ENCODE data around the gene LARP1B. TPM values are rescaled to one million over a fixed set of nuclear protein-coding genes. Genes with fewer than 3 reads are reported as not detected.
"Not testable (repeated sequence)": the region's sequence is repeated elsewhere in the genome, so short reads cannot be mapped to it uniquely, and the experiment has no call there.

Gene LARP1B
- total RNA-seq, 2 experiments from 2014 or later, result 12.8 to 13.2 TPM

DNA sequence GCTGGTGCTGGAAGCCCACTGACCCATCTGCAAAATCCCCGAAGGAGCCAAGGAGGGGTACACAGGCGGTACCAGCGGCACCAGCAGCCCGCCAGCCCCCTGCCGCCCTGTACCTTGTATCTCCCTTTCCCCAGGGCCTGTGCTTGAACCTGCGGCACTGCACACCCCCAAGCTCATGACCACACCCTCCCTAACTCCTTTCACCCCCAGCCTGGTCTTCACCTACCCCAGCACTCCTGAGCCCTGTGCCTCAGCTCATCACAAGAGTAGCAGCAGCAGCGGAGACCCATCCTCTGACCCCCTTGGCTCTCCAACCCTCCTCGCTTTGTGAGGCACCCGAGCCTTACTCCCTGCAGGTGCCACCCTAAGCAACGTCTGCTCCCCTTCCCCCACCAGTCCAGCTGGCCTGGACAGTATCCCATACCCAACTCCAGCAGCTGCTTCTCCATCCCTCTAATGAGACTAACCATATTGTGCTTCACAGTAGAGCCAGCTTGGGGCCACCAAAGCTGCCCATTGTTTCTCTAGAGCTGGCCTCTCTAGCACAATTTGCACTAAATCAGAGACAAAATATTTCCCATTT is 94.9 kb downstream of the LARP1B start:
- no peaks in the 10 kb centered on the region for H3K4me1 Mint-ChIP-seq
- H3K4me3 Mint-ChIP-seq, result no peak overlapping the region
- peaks cover 4% of the 10 kb centered on the region for H3K36me3 Mint-ChIP-seq
- H3K9me3 Mint-ChIP-seq, result no peaks in the 10 kb centered on the region
- POLR2A ChIA-PET, result no interaction called here
- DNase-seq (no peak), ATAC-seq (ENCODE audit: low read depth) (no peak)
- H3K27ac Mint-ChIP-seq, result no peak overlapping the region
- H3K27me3 Mint-ChIP-seq, result no peaks in the 10 kb centered on the region

DNA sequence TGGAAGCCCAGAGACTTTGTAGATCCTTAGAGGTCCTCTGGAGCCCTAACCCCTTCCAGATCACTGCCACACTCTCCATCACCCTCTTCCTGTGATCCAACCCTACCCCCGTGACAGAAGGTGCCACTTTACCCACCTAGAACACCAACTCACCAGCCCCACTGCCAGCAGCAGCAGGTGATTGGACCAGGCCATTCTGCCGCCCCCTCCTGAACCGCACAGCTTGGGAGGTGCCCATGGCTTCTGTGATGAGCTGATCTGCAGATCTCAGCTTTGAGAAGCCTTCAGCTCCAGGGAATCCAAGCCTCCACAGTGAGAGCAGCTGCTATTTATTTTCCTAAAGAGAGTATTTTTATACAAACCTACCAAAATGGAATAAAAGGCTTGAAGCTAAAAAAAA is 95.4 kb downstream of the LARP1B start:
- H3K4me1 Mint-ChIP-seq; DNase-seq; H3K27me3 Mint-ChIP-seq; H3K9me3 Mint-ChIP-seq; ATAC-seq (ENCODE audit: low read depth); H3K36me3 Mint-ChIP-seq; H3K27ac Mint-ChIP-seq; POLR2A ChIA-PET; H3K4me3 Mint-ChIP-seq: not testable (repeated sequence)

DNA sequence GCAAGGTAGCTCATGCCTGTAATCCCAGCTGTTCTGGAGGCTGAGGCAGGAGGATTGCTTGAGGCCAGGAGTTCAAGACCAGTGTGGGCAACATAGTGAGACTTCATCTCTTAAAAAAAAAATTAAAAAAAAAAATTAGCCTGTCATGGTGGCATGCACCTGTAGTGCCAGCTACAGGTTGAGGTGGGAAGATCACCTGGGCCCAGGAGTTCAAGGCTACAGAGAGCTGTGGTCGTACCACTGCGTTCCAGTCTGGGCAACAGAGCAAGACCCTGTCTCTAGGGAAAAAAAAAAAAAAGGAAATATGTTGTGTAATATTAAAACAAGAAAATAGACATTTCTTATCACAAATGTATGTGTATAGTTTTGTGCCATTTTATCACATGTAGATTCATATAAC is 97.8 kb downstream of the LARP1B start:
- no peak for ATAC-seq (ENCODE audit: low read depth)
- Mint-ChIP-seq H3K27me3 (no peaks in the 10 kb centered on the region), H3K27ac (no peak overlapping the region), H3K9me3 (no peaks in the 10 kb centered on the region), H3K36me3 (peaks cover 4% of the 10 kb centered on the region), H3K4me1 (no peaks in the 10 kb centered on the region), H3K4me3 (no peak overlapping the region)
- POLR2A ChIA-PET, result interaction anchor here (0.5 kb wide), 1 partner anchor 655 kb away, joined by 3 read pairs; no protein-coding TSS in a partner anchor
- no peak for DNase-seq

DNA sequence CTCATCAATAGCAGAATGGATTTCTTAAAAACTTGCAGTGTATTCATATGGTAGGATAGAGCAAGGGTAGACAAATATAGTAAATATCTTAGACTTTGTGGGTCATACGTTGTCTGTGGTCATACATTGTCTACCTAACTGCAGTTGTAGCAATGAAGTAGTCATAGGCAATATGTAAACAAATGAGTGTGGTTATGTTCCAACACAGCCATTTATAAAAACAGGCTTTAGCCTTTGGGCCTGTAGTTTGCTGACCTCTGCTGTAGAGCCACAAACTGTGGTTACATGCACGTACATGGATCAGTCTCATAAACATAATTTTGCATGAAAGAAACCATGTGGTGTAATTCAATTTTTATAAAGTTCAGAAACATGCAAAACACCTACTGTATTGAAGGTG is 98.9 kb downstream of the LARP1B start:
- H3K27ac Mint-ChIP-seq, result no peak overlapping the region
- H3K4me1 Mint-ChIP-seq, result no peaks in the 10 kb centered on the region
- ATAC-seq (ENCODE audit: low read depth) (no peak), DNase-seq (no peak)
- peaks cover 4% of the 10 kb centered on the region for H3K36me3 Mint-ChIP-seq
- no peak overlapping the region for H3K4me3 Mint-ChIP-seq
- H3K9me3 Mint-ChIP-seq, result no peaks in the 10 kb centered on the region
- POLR2A ChIA-PET, result no interaction called here
- H3K27me3 Mint-ChIP-seq, result no peaks in the 10 kb centered on the region

DNA sequence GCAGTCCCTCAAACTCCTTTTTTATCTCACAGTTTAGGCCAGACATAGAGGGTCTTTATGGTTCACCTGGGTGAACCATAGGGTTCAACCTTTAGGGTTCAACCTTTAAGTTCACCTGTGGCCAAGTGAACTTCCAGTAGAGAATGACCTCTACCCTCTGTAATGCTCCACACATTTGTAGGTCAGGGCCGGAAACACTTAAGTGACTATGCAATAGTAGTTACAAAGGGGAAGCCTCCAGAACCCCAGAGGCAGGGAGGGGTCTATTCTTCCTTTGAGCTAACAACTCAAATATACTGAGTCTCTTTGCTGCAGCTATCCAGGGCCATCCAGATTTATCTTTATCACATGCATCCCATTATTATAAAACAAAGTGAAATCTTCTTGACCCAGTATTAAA is 100.0 kb downstream of the LARP1B start:
- POLR2A ChIA-PET, result no interaction called here
- no peaks in the 10 kb centered on the region for H3K4me1 Mint-ChIP-seq
- no peak for DNase-seq
- H3K27me3 Mint-ChIP-seq, result no peaks in the 10 kb centered on the region
- H3K4me3 Mint-ChIP-seq, result no peak overlapping the region
- H3K36me3 Mint-ChIP-seq, result peaks cover 2% of the 10 kb centered on the region
- no peaks in the 10 kb centered on the region for H3K9me3 Mint-ChIP-seq
- no peak for ATAC-seq (ENCODE audit: low read depth)
- no peak overlapping the region for H3K27ac Mint-ChIP-seq

DNA sequence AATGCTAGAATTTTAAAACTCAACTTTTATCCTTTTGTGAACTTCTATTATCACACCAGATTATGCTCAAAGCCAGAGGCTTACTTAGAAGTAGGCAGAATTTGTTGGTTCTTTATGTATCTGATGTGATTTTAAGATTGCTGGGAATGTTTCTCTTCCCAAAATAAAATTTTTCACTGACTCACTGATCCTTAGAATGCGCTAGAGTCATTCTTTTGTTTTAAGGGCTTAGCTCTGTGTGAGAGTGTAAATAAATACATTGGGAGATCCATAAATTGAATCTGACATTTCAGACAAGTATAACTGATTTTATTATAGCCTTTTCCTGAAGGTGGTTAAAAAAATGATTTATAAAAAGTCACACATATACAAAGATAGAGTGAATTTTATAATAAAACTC is 101.3 kb downstream of the LARP1B start:
- DNase-seq (no peak), ATAC-seq (ENCODE audit: low read depth) (no peak)
- Mint-ChIP-seq H3K9me3 (no peaks in the 10 kb centered on the region), H3K4me1 (no peaks in the 10 kb centered on the region), H3K36me3 (no peaks in the 10 kb centered on the region), H3K4me3 (no peak overlapping the region), H3K27ac (no peak overlapping the region), H3K27me3 (no peaks in the 10 kb centered on the region)
- POLR2A ChIA-PET, result no interaction called here

DNA sequence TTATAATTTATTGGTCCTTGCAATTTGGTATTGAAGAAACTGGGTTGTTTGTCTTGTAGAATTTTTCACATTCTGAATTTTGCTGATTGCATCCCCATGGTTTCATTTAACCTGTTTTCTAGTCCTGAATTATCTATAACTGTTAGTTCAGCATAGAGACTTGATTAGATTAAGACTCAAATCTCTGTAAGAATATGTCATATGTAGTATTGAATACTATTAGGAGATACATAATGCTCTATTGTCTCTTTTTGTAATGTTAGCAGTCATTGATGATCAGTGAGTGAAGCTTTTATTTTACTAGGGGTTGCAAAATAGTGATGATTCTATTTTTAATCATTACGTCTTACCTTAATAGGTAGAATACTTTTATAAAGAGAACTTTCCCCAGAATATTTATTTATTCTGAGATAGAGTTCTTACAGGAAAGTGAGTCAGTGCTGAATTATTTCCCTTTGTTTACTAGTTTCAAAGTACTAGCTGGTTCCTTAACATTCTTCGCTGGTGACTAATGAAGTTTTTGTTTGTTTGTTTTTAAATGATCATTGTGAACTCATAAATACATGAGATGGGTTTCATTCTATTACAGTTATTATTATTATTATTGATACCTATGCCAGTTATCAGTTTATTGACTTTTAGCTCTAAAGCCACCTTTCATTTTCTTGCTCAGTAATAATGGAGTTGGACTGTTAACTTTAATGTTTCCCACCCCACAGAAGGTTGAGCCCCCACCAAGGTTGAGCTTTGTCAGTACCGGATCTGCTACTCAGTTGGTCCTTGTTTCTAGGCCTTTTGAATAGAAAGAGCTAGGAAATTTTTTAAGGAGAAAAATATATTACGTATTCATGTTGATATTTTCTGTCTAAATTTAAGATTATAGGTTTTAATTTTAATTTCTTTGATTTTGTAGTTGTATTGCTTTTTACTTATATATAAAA is 102.3 kb downstream of the LARP1B start:
- Mint-ChIP-seq H3K9me3 (peaks cover 1% of the 10 kb centered on the region), H3K27ac (no peak overlapping the region), H3K4me1 (no peaks in the 10 kb centered on the region), H3K27me3 (no peaks in the 10 kb centered on the region), H3K4me3 (no peak overlapping the region), H3K36me3 (no peaks in the 10 kb centered on the region)
- POLR2A ChIA-PET, result no interaction called here
- DNase-seq (no peak), ATAC-seq (ENCODE audit: low read depth) (no peak)

DNA sequence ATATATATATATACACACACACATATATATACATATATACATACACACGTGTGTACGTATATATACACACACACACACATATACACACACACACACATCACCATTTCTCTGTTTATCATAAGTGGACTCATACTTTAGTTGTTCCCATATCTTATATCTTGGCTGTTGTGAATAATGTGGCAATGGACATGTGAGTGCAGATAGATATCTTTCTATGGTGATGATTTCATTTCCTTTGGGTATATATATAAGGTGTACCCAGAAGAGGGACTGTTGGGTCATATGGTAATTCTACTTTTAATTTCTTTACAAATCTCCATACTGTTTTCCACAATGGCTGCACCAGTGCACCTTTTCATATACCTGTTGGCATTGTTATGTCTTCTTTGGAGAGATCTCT is 105.9 kb downstream of the LARP1B start:
- H3K27me3 Mint-ChIP-seq, result no peaks in the 10 kb centered on the region
- H3K27ac Mint-ChIP-seq, result no peak overlapping the region
- no peak for ATAC-seq (ENCODE audit: low read depth)
- POLR2A ChIA-PET, result no interaction called here
- no peaks in the 10 kb centered on the region for H3K4me1 Mint-ChIP-seq
- H3K4me3 Mint-ChIP-seq, result no peak overlapping the region
- DNase-seq, result no peak
- peaks cover 1% of the 10 kb centered on the region for H3K9me3 Mint-ChIP-seq
- no peaks in the 10 kb centered on the region for H3K36me3 Mint-ChIP-seq

DNA sequence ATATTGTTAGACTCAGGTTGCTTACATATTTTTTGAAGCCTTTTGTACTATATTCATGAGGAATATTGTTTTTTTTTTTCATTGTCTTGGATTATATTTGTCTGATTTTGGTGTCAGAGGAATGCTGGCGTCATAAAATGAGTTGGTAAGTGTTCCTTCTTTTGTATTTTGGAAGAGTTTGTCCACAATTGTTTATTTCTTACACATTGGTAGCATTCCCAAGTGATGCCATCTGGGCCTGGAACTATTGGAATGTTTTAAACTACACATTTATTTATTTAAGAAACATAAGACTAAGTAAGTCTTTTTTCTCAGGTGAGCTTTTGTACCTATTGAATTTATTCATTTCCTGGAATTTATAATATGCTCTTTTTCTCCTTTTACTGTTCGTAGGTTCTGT is 107.6 kb downstream of the LARP1B start:
- DNase-seq (no peak), ATAC-seq (ENCODE audit: low read depth) (no peak)
- H3K27ac Mint-ChIP-seq, result no peak overlapping the region
- no peaks in the 10 kb centered on the region for H3K36me3 Mint-ChIP-seq
- H3K9me3 Mint-ChIP-seq, result peaks cover 1% of the 10 kb centered on the region
- H3K4me1 Mint-ChIP-seq, result no peaks in the 10 kb centered on the region
- POLR2A ChIA-PET, result no interaction called here
- H3K27me3 Mint-ChIP-seq, result no peaks in the 10 kb centered on the region
- H3K4me3 Mint-ChIP-seq, result no peak overlapping the region

DNA sequence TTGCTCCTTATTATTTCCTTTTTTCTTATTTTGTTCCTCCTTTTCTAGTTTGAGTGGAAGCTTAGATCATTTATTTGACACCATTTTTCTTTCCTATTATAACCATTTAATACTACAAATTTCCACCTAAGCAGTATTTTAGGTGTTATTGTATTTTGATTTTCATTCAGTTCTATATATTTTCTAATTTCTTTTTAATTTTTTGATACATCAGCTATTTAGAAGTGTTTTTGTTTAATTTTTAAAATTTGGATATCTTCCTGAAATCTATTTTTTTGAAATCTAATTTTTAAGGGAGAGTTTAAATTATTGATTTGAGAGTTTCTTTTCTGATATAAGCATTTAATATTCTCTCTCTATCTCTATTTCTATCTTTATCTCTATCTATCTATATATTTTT is 108.1 kb downstream of the LARP1B start:
- DNase-seq (no peak), ATAC-seq (ENCODE audit: low read depth) (no peak)
- H3K9me3 Mint-ChIP-seq, result peaks cover 1% of the 10 kb centered on the region
- no peak overlapping the region for H3K4me3 Mint-ChIP-seq
- no peak overlapping the region for H3K27ac Mint-ChIP-seq
- H3K36me3 Mint-ChIP-seq, result no peaks in the 10 kb centered on the region
- POLR2A ChIA-PET, result no interaction called here
- no peaks in the 10 kb centered on the region for H3K27me3 Mint-ChIP-seq
- no peaks in the 10 kb centered on the region for H3K4me1 Mint-ChIP-seq

DNA sequence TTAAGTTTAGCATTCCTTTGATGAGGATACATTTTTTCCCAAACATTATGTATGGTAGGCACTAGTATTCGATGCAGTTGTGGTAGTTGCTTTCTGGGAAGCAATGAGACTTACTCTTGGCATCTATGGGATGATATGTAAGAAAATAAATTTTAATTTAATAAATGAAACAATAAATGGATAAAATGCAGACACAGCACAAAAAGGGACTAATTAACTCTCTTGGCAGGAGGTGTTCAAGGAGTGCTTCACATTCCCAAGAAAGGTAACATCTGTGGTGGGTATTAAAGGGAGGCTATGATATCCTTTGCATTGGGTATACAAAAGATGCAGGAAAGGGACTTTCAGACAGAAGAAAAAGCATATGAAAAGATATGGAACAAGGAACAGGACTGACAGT is 115.5 kb downstream of the LARP1B start:
- H3K9me3 Mint-ChIP-seq, result no peaks in the 10 kb centered on the region
- H3K27me3 Mint-ChIP-seq, result no peaks in the 10 kb centered on the region
- H3K4me3 Mint-ChIP-seq, result no peak overlapping the region
- ATAC-seq (ENCODE audit: low read depth) (no peak), DNase-seq (no peak)
- POLR2A ChIA-PET, result no interaction called here
- peaks cover 2% of the 10 kb centered on the region for H3K36me3 Mint-ChIP-seq
- H3K4me1 Mint-ChIP-seq, result no peaks in the 10 kb centered on the region
- H3K27ac Mint-ChIP-seq, result no peak overlapping the region

DNA sequence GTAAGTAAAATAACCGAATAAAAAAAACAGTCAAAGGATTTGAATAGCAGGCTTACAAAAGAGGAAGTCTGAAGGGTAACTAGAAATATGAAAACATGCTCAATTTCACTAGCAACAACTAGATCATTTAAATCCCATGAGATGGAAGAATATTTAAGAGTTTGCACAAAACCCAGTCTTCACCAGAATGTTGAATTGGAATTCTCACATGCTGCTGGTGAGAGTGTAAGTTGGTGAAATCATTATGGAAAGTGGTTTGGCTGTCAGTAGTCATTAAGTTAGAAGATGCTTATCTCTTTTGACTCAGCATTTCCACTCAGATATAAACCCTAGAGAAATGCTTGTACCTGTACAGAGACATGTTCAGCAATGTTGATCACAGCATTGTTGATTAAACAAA is 116.4 kb downstream of the LARP1B start:
- POLR2A ChIA-PET, result interaction anchor here (0.5 kb wide), 1 partner anchor 31 kb away, joined by 5 read pairs; no protein-coding TSS in a partner anchor

DNA sequence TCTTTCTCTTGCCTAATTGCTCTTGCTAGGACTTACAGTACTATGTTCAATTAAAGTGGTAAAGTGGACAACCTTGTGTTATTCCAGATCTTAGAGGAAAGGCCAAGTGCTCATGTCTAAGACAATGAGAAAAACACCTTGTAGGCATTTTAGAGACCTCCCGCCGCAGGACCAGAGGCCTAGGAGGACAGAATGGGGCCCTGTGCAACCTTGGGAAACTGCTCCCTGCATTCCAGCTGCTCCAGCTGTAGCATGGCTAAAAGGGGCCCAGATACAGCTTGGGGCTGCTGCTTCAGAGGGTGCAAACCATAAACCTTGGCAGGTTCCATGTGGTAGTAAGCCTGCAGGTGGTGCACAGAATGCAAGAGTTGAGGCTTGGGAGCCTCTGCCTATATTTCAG is 125.5 kb downstream of the LARP1B start:
- Mint-ChIP-seq H3K27ac (no peak overlapping the region), H3K27me3 (no peaks in the 10 kb centered on the region), H3K9me3 (no peaks in the 10 kb centered on the region), H3K4me1 (peaks cover 6% of the 10 kb centered on the region), H3K36me3 (no peaks in the 10 kb centered on the region), H3K4me3 (no peak overlapping the region)
- ATAC-seq (ENCODE audit: low read depth) (no peak), DNase-seq (no peak)
- POLR2A ChIA-PET, result no interaction called here

More for the DNA sequence above, 116.4 kb downstream of the LARP1B start:
- no peak for ATAC-seq (ENCODE audit: low read depth)
- Mint-ChIP-seq H3K4me3 (no peak overlapping the region), H3K36me3 (peaks cover 2% of the 10 kb centered on the region), H3K9me3 (no peaks in the 10 kb centered on the region), H3K27ac (no peak overlapping the region), H3K4me1 (no peaks in the 10 kb centered on the region), H3K27me3 (no peaks in the 10 kb centered on the region)
- DNase-seq, result no peak

DNA sequence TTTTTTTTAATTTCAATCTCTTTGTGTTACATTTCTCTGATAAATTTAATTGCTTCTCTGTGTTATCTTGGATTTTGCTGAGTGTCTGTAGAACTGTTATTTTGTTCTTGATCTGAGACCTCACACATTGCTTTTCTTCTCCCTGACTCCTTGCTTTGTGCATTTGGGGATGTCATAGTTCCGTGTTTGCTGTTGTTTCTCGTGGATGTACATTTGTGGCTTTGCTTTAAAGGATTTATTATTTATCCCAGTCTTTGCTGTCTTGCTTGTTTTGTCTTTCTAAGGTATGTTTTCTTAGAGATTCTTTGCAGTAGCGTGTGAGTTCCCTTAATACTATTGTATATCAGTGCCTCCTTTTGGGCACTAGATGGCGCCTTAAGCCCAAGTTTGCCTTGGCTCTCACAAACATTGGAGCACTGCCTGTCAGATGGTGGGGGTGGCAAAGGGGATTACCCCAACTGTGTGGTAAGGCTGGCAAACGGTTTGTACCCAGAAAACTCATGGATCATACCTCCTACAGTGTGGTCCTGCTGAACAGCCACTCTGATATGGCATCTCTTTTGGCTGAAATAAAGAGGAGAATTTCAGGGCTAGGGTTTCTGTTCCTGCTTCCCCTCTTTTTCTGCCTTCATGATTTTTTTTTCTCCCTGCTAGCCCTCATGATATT is 130.1 kb downstream of the LARP1B start:
- Mint-ChIP-seq H3K27ac (no peak overlapping the region), H3K9me3 (no peaks in the 10 kb centered on the region), H3K4me3 (no peak overlapping the region), H3K4me1 (peaks cover 6% of the 10 kb centered on the region), H3K27me3 (no peaks in the 10 kb centered on the region), H3K36me3 (no peaks in the 10 kb centered on the region)
- peak; percentile 41 for DNase-seq
- ATAC-seq (ENCODE audit: low read depth), result peak; percentile 87
- POLR2A ChIA-PET, result no interaction called here
